HG02870 (cell line): ENCODE measurements around the gene DIO3.

ENCODE experiments used
- ATAC-seq: cut with Tn5 transposase; IDR thresholded peaks from one replicate; pipeline ENCODE4 v1.9.1; 2021; ENCODE audit warnings: mild to moderate bottlenecking, moderate library complexity; ENCODE audit not compliant: unreplicated experiment

The DIO3 gene

GRCh38 chr14:101579372-101580080, 18.2 kb downstream of the DIO3 start:
- ATAC-seq, result no peak

- no peak for ATAC-seq
These were observed 20.5 kb downstream of the DIO3 start for GRCh38 chr14:101581806-101582205.

DNA sequence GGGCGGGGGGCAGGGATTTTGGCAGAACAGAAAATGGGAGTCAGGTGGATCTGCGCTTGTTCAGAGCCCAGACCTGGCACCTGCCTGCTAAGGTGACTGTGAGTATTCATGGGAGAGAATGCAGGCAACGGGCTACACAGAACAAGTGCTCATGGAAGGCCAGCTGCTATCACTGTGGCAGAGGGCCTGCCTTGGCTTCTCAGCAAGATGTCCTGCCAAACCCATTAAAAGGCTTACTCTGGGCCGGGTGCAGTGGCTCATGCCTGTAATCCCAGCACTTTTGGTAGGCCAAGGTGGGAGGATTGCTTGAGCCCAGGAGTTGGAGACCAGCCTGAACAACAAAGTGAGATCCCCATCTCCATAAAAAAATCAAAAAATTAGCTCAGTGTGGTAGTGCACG, 21.0 kb downstream of the DIO3 start:
- ATAC-seq, result no peak

GRCh38 chr14:101583006-101583714, 21.9 kb downstream of the DIO3 start:
- no peak for ATAC-seq

GRCh38 chr14:101583715-101584054, 22.4 kb downstream of the DIO3 start:
- no peak for ATAC-seq

DNA sequence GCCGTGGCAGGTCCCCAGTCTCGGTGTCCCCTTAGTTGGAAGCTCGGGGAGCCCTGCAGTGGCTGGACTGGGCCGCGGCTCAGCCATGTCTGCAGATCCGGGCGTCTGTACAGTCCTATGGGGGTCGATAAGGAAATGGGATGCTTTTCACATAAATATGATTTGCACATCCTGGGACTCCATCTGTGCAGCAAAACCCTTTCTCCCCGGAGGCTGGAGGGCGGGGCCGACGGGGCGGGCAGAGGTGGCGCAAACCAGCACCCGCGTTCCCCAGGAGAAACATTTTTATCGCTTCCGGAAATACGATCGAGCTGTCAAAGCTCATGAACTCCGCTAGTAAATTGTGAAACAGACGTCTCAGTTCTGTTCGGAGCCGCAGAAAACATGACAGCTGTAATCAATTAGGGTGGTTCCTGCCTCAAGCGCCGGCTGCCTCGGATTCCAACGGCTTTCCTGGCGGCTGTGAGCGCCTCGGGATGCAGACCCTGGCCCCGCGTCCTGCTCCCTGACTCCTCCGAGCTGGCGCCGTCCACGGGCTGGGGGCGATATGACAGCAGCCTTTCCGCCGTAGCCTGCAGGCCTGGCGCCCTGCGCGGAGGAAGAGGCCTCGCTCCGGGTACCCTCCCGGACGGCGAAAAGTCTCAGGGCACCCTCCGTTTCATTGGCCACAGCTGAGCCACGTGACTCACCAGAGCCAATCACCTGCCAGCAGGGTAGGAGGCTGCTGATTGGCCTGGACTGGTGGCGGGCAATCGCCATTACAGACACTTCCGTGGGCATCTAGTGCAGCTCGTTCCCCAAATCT, 23.0 kb downstream of the DIO3 start:
- no peak for ATAC-seq

DNA sequence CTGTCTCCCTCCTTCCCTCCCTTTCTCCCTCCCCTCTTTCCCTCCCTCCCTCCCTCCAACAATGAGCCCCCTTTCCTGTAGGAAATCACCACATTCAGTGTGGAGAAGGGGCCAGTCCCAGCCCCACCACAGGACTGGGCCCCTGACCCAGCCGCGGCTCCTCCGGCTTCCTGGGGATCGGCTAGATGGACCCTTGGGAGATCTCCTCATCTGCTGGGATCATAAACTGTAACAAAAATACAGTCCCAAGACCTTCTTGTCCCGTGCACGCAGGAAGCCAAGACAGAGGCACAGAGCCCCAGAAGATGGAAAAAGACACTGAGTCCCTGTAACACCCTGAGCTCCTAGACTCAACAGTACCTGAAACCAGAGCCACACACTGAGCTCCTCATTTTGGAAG, 23.9 kb downstream of the DIO3 start:
- no peak for ATAC-seq

DNA sequence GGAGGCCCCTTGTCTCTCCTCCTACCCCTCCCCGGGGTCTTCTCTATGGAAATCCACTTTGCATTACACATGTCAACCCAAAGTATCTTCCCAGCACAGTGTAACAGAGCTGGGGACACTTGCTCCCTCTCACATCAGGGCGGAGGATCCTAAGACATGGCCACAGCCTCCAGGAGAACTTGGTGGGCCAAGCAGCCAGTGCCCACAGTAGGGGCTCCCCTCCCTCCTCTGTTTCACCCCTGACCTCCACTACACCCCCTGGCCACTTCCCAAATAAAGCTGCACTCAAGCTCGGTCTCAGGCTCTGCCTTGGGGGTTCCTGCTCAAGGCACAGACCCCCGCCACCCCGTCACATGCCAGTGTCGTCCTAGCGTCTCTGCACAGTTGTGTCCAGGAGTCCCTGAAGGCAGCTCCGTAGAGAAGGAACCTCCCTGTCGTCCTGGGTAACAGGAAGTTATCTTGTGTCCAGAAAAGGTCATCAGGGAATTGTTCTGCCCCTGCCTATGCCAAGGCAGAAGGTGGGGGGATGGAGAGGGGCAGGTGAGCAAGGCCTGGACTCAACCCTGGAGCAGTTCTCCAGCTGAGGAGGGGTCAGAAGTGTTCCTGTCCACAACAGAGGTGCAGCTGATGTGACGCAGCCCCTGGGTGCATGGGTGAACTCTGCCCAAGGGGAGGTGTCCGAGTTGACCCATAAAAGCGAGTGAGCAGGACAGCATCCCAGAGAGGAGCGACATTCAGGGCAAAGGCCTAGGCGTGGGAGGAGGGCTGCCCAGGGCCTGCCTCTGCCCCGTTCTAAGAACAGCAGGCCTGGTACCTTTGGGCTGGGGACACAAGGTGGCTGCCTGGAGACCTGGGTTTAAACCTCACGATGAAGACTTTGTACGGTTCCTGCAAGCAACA, 25.5 kb downstream of the DIO3 start:
- ATAC-seq, result no peak

GRCh38 chr14:101587441-101587911, 26.2 kb downstream of the DIO3 start:
- no peak for ATAC-seq

GRCh38 chr14:101588286-101588975, 27.1 kb downstream of the DIO3 start:
- ATAC-seq, result no peak

DNA sequence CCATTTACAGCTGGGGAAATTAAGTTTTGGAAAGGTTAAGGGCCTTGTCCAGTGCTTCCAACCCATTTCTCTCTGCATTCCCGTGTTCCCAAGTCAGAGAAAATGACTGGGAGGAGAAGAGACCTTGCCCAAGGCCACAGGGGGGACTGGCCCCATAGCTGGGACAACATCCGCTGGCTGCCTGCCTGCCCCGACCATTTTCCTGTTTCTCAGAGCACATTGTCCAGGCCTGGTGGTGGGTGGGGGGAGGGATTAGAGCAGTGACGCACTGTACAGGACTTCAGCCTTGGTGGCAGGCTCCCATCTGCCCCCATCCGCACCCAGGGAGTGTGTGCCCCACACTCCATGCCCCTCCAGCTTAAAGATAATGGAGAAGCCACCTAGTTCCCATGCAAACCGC, 27.7 kb downstream of the DIO3 start:
- no peak for ATAC-seq

GRCh38 chr14:101589486-101590015, 28.3 kb downstream of the DIO3 start:
- no peak for ATAC-seq

DNA sequence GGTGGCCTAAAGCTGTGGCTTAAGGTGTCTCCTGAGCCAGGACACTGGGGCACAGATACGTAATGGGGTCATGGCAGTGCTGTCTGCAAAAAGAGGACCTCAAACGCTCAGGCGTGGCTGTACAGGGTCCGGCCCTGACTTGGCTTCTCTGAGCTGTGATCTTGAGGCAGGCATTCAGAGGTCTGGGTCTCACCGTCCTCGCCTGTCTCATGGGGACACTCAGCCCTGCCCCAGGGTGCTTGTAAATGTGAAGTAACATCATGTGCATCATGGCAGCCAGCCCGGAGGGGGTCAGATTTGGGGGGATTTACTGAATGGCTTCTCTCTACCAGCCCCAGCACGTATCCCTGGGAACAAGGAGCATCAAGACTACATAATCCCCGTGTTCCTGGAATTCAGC, 28.8 kb downstream of the DIO3 start:
- no peak for ATAC-seq

- no peak for ATAC-seq
These were observed 29.3 kb downstream of the DIO3 start for GRCh38 chr14:101590616-101591015.

DNA sequence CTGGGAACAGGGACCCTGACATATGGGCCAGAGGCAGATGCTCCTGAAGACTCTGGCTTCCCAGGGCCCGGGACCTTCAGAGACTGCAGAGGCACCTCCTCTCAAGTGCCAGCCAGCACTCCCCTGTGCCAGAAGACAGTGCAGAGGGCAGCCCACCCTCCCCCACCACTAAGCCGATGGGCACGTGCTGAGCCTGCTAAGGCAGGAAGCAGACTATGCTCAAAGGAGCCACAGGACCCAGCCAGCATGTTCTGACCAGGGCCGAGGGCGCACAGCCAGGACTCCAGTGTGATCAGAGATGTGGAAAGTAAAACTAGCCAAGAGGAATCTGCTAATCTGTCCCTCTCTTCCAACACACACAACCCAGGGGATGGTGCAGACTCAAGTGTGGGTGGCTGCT, 29.8 kb downstream of the DIO3 start:
- no peak for ATAC-seq

- ATAC-seq, result no peak
These were observed 30.3 kb downstream of the DIO3 start for GRCh38 chr14:101591582-101591981.

DNA sequence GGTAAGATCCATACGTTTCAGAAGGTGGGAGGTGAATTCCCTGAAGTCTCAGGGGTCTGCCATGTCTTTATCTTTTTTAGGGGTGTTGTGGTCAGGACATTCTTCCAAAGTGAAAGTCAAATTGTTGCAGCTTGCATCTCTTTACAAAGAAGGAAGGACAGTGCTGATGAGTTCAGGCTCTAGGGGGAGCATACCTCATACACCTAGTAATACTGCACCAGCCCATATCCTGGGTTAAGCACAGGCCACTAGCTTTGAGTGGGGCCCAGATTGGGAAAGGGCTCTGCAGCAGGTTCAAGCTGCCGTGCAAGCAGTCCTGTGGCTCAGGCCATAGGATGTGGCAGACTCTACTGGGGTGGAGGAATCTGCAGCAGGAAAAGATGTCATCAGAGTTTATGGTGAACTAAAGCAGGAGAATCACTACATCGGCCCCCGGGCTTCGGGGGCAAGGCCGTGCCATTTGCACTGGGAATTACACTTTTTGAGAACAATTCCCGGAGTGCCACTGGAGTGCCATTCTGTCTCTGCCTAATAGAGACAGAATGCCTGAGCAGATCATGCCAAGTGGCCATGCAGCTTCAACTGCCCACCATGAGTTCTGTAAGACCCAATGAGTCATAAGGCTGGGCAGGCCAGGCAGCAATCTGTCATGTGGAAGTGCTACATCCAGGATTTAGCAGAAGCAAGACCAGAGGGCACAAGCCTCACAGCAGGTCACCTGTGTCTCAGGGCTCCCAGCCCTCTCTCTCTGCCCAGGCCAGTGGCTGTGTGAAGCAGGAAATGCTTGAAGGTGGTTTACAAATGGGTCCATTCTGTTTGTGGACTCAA, 32.3 kb downstream of the DIO3 start:
- no peak for ATAC-seq

DNA sequence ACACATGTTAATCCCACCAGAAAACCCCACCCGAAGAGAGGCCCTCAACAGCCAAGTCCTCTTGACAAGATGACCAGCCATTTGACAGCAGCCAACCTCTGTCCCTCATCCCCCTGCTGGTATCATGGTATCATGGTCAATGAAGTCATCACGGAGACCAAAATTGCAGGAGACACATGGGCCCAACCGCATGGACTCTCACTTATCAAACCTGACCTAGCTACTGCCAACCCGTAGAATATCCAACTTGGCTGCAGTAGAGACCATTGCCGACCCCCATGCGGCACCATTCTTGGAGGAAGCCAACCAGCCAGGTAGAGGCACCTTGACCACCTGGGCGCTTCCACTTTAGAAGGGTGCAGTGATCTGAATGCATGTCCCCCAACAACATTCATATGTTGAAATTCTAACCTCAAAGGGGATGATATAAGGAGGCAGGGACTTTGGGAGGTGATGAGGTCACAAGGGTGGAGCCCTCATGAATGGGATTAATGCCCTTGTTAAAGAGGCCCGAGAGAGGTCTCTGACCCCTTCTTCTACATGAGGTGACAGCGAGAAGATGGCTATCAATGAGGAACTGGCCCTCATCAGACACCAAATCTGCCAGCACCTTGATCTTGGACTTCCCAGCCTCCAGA, 33.3 kb downstream of the DIO3 start:
- no peak for ATAC-seq

DNA sequence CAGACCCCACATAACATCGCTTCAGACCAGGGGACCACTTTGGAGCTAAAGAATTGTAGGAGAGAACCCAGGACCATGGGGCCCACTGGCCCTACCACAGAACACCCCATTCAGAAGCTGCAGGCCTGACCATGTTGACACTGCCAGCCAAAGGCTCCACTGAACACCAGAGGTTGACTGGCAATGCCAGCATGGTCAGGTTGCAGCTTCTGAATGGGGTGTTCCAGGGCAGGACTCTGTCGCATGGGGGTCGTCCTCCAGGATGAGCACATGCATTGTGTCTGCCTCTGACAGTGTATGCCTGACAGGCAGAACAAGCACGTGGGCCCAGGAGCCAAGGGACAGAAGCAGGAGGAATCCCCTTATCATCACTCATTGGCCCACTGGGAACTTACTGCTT, 34.1 kb downstream of the DIO3 start:
- no peak for ATAC-seq
